PFSK-1 (cell line): ENCODE data around the gene PRAF2.

ENCODE experiments used
- POLR2AphosphoS5 ChIP-seq: IDR thresholded peaks from 2 replicates; pipeline ENCODE4 v1.6.1; 2012; ENCODE audit warnings: low read depth, mild to moderate bottlenecking, control low read depth, low read length, moderate library complexity
- SIN3A ChIP-seq: IDR thresholded peaks from 2 replicates; pipeline ENCODE4 v1.6.1; 2012; ENCODE audit warnings: mild to moderate bottlenecking, low read length, moderate library complexity, borderline replicate concordance; ENCODE audit not compliant: insufficient read depth
- TAF1 ChIP-seq: IDR thresholded peaks from 2 replicates; pipeline ENCODE4 v1.6.1; 2012; ENCODE audit warnings: low read length, control low read depth, borderline replicate concordance; ENCODE audit not compliant: insufficient read depth
- TF ChIP-seq, protein P1 (sequence below), 2 experiments: IDR thresholded peaks; 2 replicates each; pipeline versions ENCODE4 v1.6.1 to v1.8.0; 2011 to 2012; ENCODE audit warnings: low read depth in 2 of 2, low read length in 2 of 2, control low read depth in 1 of 2, inconsistent platforms in 1 of 2, mild to moderate bottlenecking in 1 of 2, moderate library complexity in 1 of 2; ENCODE audit not compliant: insufficient read depth in 1 of 2

DNA sequence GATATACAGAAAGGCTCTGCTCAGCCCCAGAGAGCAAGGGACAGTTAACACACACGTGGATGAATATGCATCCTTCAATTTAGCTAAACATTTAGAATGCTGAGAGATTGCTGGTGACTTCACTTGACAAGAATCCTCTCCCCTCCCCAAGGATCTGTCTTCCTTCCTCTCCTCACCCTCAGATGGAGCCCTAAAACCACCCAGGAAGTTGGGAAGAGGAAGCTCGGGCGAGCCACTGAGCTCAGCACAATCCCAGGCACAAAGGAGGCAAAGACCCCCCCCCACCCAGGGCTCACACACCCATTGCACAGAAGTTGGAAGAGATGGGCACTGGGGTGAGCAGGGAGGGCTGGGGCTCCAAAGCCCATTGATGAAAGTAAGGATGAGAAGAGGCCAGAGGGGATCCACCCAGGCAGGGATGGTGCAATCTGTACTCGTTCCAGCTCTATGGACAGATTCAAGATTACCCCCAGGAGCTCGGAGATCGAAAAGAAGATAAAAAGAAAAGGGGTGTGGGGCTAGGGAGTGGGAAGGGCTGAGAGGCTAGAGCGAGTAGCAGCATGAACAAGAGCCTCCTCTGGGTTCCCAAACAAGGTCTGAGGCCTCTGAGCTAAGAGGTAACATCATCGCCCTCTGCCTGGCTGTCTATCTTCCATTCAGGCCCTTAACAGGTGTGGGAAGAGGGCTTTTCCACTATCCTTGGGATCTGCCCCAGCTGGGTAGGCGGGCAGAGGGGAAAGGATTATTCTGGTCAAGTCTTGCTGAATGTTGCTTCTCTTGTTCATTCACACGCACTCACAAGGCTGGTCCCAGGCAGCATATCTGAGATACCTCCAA lies 31.8 kb downstream of the PRAF2 start:
- TF ChIP-seq, protein P1, sequence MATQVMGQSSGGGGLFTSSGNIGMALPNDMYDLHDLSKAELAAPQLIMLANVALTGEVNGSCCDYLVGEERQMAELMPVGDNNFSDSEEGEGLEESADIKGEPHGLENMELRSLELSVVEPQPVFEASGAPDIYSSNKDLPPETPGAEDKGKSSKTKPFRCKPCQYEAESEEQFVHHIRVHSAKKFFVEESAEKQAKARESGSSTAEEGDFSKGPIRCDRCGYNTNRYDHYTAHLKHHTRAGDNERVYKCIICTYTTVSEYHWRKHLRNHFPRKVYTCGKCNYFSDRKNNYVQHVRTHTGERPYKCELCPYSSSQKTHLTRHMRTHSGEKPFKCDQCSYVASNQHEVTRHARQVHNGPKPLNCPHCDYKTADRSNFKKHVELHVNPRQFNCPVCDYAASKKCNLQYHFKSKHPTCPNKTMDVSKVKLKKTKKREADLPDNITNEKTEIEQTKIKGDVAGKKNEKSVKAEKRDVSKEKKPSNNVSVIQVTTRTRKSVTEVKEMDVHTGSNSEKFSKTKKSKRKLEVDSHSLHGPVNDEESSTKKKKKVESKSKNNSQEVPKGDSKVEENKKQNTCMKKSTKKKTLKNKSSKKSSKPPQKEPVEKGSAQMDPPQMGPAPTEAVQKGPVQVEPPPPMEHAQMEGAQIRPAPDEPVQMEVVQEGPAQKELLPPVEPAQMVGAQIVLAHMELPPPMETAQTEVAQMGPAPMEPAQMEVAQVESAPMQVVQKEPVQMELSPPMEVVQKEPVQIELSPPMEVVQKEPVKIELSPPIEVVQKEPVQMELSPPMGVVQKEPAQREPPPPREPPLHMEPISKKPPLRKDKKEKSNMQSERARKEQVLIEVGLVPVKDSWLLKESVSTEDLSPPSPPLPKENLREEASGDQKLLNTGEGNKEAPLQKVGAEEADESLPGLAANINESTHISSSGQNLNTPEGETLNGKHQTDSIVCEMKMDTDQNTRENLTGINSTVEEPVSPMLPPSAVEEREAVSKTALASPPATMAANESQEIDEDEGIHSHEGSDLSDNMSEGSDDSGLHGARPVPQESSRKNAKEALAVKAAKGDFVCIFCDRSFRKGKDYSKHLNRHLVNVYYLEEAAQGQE (IDR thresholded peaks at IDR 0.05; ENCODE audit: insufficient read depth in 1 of 2, low read depth in 2 of 2, low read length in 2 of 2): no peak
- TF ChIP-seq TAF1 (no peak), POLR2AphosphoS5 (no peak), SIN3A (no peak)
